K562 (cell line): ENCODE measurements around the gene THADA. TPM values are rescaled to one million over a fixed set of nuclear protein-coding genes. Genes with fewer than 3 reads are reported as not detected.

Experiments used
- DACH1 ChIP-seq: fragments of 450-650 bp; IDR thresholded peaks from 2 replicates; pipeline ENCODE4 v1.6.1; 2018; ENCODE audit not compliant: partially characterized antibody
- ETV6 ChIP-seq, 3 experiments: fragments of 150-350 bp in 1 of 3; sonication (generic) in 1 of 3; formaldehyde crosslinking in 1 of 3; IDR thresholded peaks; 2 replicates each; pipeline versions ENCODE4 v1.6.1 to v1.8.0; 2014 to 2022; ENCODE audit warnings: borderline replicate concordance in 2 of 3, low read depth in 2 of 3, antibody characterized with exemption in 1 of 3, low read length in 1 of 3, mild to moderate bottlenecking in 1 of 3, missing genetic modification reagents in 1 of 3
- PHTF2 ChIP-seq: fragments of 250-450 bp; sonication (Bioruptor Pico); IDR thresholded peaks from 2 replicates; pipeline ENCODE4 v1.5.0; 2021; ENCODE audit warnings: mild to moderate bottlenecking
- POU5F1 ChIP-seq: fragments of 150-350 bp; IDR thresholded peaks from 2 replicates; pipeline ENCODE4 v1.6.1; 2014; ENCODE audit warnings: borderline replicate concordance, low read length, low read depth, mild to moderate bottlenecking; ENCODE audit not compliant: partially characterized antibody
- PPARD ChIP-seq: fragments of 250-450 bp; sonication (Bioruptor Pico); IDR thresholded peaks from 2 replicates; pipeline ENCODE4 v1.8.0; 2022; ENCODE audit warnings: inconsistent platforms, mild to moderate bottlenecking, moderate library complexity
- RAD21 ChIP-seq, 2 experiments: fragments of 250-450 bp in 1 of 2; fragments of 450-650 bp in 1 of 2; sonication (Bioruptor Pico) in 1 of 2; formaldehyde crosslinking in 1 of 2; IDR thresholded peaks in 1 of 2; conservative IDR thresholded peaks in 1 of 2; 2 replicates each; pipeline versions ENCODE4 v1.4.0 to v1.8.0; 2020 to 2022; ENCODE audit warnings: mild to moderate bottlenecking in 2 of 2, moderate library complexity in 1 of 2
- RB1 ChIP-seq: fragments of 450-650 bp; IDR thresholded peaks from 2 replicates; pipeline ENCODE4 v1.6.1; 2017; ENCODE audit warnings: low read depth, mild to moderate bottlenecking
- SMAD4 ChIP-seq: fragments of 250-450 bp; sonication (Bioruptor Pico); conservative IDR thresholded peaks from 2 replicates; pipeline ENCODE4 v1.8.0; 2021; ENCODE audit warnings: inconsistent platforms, mild to moderate bottlenecking, moderate library complexity
- SMARCA4 ChIP-seq: fragments of 450-650 bp; IDR thresholded peaks from 2 replicates; pipeline ENCODE4 v1.6.1; 2016
- TAF15 ChIP-seq: fragments of 200-400 bp; formaldehyde crosslinking; IDR thresholded peaks from 2 replicates; pipeline ENCODE4 v1.6.1; 2017; ENCODE audit warnings: mild to moderate bottlenecking, low read depth, low read length, moderate library complexity
- polyA plus RNA-seq, 8 experiments: library from polyadenylated mRNA; depleted of rRNA in 4 of 8; stranded (reverse) in 5 of 8; unstranded in 3 of 8; fragments of >200 nt; fragmentation: Nextera tagmentation in 2 of 8; fragmentation: Illumina TruSeq in 1 of 8; extraction: Ambion mirVana in 2 of 8; extraction: Trizol in 1 of 8; gene quantifications; 2 replicates each; pipeline versions ENCODE4 v1.2.1 to v1.2.3, GENCODE V29; 2011 to 2014; ENCODE audit warnings: inconsistent platforms in 1 of 8, missing spikeins in 1 of 8
- total RNA-seq, 7 experiments: library from RNA; depleted of rRNA in 6 of 7; stranded (reverse); fragments of >200 nt in 6 of 7; fragmentation: Illumina TruSeq in 2 of 7; extraction: Trizol in 2 of 7; gene quantifications; 2 replicates each; pipeline versions ENCODE4 v1.2.1 to v1.2.3, GENCODE V29; 2011 to 2021; ENCODE audit warnings: low replicate concordance in 1 of 7
- TF ChIP-seq, protein P1 (sequence below): fragments of 450-650 bp; IDR thresholded peaks from 2 replicates; pipeline ENCODE4 v1.6.1; 2016; ENCODE audit warnings: low read depth
- TF ChIP-seq, protein P2 (sequence below): IDR thresholded peaks from 2 replicates; pipeline ENCODE4 v1.6.1; 2014; ENCODE audit warnings: antibody characterized with exemption
- TF ChIP-seq, protein P3 (sequence below): fragments of 250-450 bp; sonication (Bioruptor Pico); IDR thresholded peaks from 2 replicates; pipeline ENCODE4 v1.4.0; 2020; ENCODE audit warnings: borderline replicate concordance
- TF ChIP-seq, protein P4 (sequence below): sonication (generic); formaldehyde crosslinking; IDR thresholded peaks from 2 replicates; pipeline ENCODE4 v1.8.0; 2023; ENCODE audit warnings: mild to moderate bottlenecking, missing genetic modification reagents

The THADA gene
- total and polyA plus RNA-seq, 9 of the 15 experiments (the other 6 are each of a cell fraction or from before 2014, with no cell fraction given), result 17.8 to 34.7 (median 31.9) TPM

DNA sequence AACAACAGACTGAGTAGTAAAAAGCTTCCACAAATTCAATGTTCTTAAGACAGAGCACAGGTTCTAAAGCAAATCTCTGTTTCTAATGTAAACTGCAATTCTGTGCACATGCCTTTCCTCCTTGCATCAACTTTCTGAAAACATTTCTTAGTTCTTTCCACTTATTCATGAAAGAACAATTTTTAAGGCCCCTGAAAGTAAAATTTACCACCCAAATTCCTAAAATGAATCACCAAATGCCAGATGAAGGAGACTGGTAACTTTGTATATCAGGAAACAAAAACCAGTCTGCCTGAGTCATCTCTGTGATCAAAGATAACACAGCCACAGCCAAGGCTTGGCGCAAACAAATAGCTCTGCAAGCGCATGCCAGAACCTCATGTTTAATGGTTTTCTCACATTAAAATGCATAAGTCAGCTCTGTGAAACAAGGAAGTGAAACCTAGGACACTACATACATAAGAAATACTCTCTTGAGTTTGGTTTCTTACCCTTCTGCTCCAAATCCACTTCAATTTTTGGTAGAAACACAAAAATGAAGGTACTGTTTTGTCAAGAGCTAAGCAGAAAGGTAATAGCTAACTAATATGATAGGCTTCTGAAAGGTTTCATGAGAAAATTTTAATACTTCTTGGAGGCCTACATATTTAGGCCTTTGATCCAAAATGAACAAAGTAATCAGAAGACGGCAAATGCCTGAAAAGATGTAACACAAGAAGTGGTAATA is 169.4 kb downstream of the THADA start (continued):
- TF ChIP-seq, protein P1, sequence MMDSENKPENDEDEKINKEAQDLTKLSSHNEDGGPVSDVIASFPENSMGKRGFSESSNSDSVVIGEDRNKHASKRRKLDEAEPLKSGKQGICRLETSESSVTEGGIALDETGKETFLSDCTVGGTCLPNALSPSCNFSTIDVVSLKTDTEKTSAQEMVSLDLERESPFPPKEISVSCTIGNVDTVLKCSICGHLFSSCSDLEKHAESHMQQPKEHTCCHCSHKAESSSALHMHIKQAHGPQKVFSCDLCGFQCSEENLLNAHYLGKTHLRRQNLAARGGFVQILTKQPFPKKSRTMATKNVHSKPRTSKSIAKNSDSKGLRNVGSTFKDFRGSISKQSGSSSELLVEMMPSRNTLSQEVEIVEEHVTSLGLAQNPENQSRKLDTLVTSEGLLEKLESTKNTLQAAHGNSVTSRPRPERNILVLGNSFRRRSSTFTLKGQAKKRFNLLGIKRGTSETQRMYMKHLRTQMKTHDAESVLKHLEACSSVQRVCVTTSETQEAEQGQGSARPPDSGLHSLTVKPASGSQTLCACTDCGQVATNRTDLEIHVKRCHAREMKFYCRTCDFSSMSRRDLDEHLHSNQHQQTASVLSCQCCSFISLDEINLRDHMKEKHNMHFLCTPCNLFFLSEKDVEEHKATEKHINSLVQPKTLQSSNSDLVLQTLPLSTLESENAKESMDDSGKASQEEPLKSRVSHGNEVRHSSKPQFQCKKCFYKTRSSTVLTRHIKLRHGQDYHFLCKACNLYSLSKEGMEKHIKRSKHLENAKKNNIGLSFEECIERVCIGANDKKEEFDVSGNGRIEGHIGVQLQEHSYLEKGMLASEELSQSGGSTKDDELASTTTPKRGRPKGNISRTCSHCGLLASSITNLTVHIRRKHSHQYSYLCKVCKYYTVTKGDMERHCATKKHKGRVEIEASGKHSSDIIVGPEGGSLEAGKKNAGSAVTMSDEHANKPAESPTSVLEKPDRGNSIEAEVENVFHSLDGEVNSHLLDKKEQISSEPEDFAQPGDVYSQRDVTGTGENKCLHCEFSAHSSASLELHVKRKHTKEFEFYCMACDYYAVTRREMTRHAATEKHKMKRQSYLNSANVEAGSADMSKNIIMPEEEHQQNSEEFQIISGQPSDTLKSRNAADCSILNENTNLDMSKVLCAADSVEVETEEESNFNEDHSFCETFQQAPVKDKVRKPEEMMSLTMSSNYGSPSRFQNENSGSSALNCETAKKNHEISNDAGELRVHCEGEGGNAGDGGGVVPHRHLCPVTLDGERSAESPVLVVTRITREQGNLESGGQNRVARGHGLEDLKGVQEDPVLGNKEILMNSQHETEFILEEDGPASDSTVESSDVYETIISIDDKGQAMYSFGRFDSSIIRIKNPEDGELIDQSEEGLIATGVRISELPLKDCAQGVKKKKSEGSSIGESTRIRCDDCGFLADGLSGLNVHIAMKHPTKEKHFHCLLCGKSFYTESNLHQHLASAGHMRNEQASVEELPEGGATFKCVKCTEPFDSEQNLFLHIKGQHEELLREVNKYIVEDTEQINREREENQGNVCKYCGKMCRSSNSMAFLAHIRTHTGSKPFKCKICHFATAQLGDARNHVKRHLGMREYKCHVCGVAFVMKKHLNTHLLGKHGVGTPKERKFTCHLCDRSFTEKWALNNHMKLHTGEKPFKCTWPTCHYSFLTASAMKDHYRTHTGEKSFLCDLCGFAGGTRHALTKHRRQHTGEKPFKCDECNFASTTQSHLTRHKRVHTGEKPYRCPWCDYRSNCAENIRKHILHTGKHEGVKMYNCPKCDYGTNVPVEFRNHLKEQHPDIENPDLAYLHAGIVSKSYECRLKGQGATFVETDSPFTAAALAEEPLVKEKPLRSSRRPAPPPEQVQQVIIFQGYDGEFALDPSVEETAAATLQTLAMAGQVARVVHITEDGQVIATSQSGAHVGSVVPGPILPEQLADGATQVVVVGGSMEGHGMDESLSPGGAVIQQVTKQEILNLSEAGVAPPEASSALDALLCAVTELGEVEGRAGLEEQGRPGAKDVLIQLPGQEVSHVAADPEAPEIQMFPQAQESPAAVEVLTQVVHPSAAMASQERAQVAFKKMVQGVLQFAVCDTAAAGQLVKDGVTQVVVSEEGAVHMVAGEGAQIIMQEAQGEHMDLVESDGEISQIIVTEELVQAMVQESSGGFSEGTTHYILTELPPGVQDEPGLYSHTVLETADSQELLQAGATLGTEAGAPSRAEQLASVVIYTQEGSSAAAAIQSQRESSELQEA, result no peak
- TF ChIP-seq TAF15, result no peak
- TF ChIP-seq ETV6 (IDR thresholded peaks at IDR 0.05; ENCODE audit: borderline replicate concordance in 1 of 2, low read depth in 2 of 2, low read length in 1 of 2), result no peak
- TF ChIP-seq ETV6 (CRISPR knock-in tag; IDR thresholded peaks at IDR 0.05; ENCODE audit: borderline replicate concordance), result no peak
- no peak for TF ChIP-seq POU5F1
- peak; percentile 29 for TF ChIP-seq SMAD4
- TF ChIP-seq, protein P2, sequence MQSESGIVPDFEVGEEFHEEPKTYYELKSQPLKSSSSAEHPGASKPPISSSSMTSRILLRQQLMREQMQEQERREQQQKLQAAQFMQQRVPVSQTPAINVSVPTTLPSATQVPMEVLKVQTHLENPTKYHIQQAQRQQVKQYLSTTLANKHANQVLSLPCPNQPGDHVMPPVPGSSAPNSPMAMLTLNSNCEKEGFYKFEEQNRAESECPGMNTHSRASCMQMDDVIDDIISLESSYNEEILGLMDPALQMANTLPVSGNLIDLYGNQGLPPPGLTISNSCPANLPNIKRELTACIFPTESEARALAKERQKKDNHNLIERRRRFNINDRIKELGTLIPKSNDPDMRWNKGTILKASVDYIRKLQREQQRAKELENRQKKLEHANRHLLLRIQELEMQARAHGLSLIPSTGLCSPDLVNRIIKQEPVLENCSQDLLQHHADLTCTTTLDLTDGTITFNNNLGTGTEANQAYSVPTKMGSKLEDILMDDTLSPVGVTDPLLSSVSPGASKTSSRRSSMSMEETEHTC, result no peak
- TF ChIP-seq PPARD (CRISPR knock-in tag), result no peak
- TF ChIP-seq, protein P3, sequence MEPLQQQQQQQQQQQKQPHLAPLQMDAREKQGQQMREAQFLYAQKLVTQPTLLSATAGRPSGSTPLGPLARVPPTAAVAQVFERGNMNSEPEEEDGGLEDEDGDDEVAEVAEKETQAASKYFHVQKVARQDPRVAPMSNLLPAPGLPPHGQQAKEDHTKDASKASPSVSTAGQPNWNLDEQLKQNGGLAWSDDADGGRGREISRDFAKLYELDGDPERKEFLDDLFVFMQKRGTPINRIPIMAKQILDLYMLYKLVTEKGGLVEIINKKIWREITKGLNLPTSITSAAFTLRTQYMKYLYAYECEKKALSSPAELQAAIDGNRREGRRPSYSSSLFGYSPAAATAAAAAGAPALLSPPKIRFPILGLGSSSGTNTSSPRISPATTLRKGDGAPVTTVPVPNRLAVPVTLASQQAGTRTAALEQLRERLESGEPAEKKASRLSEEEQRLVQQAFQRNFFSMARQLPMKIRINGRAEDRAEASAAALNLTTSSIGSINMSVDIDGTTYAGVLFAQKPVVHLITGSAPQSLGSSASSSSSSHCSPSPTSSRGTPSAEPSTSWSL (CRISPR knock-in tag), result no peak
- peak; percentile 97 for TF ChIP-seq SMARCA4
- TF ChIP-seq, protein P4, sequence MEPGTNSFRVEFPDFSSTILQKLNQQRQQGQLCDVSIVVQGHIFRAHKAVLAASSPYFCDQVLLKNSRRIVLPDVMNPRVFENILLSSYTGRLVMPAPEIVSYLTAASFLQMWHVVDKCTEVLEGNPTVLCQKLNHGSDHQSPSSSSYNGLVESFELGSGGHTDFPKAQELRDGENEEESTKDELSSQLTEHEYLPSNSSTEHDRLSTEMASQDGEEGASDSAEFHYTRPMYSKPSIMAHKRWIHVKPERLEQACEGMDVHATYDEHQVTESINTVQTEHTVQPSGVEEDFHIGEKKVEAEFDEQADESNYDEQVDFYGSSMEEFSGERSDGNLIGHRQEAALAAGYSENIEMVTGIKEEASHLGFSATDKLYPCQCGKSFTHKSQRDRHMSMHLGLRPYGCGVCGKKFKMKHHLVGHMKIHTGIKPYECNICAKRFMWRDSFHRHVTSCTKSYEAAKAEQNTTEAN (CRISPR knock-in tag), result no peak
- TF ChIP-seq RAD21 (CRISPR knock-in tag; conservative IDR thresholded peaks at IDR 0.05 in 1 of 2, IDR thresholded peaks at IDR 0.05 in 1 of 2), result peak in 1 of 2 experiments; percentile 24; a peak in 2 of 4 replicates
- TF ChIP-seq DACH1, result no peak
- TF ChIP-seq RB1, result no peak
- TF ChIP-seq PHTF2 (CRISPR knock-in tag), result no peak
